GM19328 (cell line): Measurements from ENCODE around the gene TMEM30B.
"Not testable (repeated sequence)": the region's sequence is repeated elsewhere in the genome, so short reads cannot be mapped to it uniquely, and the experiment has no call there.

Experiments
- ATAC-seq: cut with Tn5 transposase; IDR thresholded peaks from one replicate; pipeline ENCODE4 v1.9.1; 2021; ENCODE audit warnings: mild to moderate bottlenecking, moderate library complexity; ENCODE audit not compliant: unreplicated experiment

The TMEM30B gene, protein sequence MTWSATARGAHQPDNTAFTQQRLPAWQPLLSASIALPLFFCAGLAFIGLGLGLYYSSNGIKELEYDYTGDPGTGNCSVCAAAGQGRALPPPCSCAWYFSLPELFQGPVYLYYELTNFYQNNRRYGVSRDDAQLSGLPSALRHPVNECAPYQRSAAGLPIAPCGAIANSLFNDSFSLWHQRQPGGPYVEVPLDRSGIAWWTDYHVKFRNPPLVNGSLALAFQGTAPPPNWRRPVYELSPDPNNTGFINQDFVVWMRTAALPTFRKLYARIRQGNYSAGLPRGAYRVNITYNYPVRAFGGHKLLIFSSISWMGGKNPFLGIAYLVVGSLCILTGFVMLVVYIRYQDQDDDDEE

GRCh38 chr14:61281186-61281947 lies at the start of gene TMEM30B:
TMEM30B (minus strand) TSS chr14:61281338; CDS start chr14:61281147, 191 bp downstream.
- ATAC-seq: no peak

DNA sequence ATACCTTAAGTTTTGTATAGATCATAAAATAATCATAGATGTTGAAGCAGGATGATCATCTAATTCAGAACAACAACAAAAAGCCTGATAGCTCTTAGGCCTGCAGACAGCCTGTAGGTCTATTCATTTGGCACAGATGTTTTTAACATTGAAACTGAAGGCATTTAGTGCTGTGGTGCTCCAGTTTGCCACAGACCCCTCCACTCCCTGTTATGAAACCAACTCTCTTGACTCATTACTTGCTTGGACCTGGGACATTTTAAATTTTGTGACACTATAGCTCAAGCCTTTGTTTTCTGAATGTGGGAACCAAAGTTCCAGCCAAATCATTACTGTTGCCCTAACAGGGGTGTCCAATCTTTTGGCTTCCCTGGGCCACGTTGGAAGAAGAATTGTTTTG lies 49.4 kb upstream of the TMEM30B start:
- ATAC-seq: no peak

DNA sequence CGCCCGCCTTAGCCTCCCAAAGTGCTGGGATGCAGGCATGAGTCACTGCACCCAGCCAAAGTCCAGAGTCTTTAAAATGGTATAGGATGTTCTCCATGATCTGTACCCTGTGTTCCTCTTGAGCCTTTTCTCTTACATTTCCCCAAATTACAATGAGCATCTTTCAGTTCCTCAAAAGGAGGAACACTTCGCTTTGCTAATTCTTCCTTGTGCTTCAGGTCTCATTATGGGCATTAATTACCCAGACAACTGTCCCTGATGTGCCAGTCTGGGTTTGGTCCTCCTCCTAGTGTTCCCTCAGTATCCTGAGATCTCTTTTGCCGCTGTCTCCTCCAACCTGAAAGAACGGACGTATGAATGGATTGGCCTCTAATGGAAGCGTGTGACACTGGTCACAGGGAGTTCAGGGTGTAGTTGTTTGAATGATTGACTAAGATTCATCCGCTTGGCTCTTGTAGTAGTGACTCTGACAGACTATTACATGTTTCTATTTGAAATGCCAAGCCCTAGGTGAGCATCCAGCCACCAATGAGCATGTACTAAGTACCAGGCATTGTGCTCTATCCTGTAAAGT lies 48.4 kb upstream of the TMEM30B start:
- ATAC-seq: no peak

DNA sequence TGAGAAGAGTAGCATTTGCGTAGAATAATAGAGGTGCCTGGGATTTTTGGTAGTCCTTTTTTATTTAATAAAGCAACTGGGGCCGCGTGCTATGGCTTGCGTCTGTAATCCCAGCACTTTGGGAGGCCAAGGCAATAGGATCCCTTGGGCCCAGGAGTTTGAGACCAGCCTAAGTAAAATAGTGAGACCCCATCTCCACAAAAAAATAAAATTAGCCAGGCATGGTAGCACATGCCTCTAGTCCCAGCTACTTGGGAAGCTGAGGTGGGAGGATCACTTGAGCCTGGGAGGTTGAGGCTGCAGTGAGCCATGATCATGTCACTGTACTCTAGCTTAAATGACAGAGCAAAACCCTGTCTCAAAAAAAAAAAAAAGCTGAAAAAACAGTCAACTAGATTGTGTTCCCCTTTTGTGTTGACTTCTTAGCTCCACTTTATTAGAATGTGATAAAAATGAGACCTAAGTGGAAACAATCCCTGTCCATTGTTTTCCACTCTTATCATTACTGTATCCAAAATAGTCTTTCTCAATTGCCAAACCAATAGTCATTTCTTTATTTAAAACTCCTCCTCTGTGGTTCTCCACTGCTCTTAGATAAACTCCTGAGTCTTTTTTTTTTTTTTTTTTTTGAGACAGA lies 47.6 kb upstream of the TMEM30B start:
- no peak for ATAC-seq

GRCh38 chr14:61326847-61327246 lies 45.7 kb upstream of the TMEM30B start:
- ATAC-seq: no peak

DNA sequence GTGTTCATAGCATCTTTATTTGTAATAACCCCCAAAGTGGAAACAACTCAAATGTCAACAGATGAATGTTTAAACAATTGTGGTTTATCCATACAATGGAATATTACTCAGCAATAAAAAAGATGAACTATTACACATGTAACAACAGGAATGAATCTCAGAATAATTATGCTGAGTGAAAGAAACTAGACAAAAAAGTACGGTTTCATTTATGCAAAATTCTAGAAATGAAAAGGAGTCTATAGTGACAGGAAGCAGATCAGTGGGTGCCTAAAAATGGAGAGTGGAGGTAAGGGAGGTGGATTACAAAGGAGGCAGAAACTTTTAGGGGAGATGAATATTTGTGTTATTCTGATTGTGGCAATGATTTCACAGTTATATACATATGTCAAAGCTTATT lies 45.0 kb upstream of the TMEM30B start:
- ATAC-seq: no peak

DNA sequence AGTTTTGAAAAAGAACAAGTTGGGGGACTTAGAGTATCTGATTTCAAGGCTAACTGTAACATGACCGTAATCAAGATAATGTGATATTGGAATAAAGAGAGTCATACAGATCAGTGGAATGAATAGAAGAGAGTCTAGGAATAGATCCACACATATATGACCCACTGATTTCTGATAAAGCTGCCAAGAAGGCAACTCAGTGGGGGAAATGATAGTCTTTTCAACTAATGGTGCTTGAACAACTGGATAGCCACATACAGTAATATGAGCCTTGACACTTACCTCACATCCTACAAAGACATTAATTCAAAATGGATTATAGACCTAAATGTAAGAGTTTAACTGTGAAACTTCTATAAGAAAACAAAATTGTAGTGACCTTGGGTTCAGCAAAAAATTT lies 44.0 kb upstream of the TMEM30B start:
- ATAC-seq: no peak

DNA sequence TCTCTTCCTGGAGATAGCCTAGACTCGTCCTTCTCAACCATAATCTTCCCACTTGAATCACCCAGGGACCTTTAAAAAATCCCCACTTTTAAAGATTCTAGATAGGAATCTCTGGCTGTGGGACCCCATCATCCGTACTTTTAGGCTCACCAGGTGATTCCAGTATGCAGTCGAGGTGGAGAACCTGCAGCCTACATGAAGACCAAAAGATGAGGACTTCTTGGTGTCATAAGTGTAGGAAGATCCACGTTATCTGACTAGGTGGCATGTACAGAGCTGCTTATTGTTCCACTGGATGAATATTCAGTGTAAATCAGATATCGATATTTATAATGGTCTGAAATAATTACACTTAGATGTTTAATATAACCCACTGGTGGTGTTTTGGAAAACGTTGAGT lies 42.8 kb upstream of the TMEM30B start:
- ATAC-seq: no peak

DNA sequence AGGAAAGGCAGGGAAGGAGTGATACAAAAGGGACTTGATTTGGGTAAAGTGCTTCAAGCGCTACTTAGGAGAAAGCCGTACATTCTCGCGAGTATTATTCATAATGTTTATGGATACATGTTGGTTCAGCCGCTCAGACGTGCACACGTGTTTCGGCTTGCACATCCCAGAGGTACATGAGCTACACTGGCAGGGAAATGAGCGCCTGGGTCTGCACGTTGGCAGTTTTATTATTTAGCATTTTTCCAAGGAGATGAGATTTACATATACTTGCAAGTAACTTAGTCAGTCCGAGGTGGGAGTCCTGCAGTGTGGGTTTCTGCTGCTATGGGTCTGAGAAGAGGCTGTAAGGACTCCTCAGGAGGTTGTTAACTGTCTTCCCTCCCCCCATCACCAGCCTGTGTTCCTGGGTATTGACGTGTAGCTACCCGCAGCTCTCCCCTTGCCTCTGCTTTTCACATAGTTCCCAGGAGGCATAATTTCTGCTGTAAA lies 41.7 kb upstream of the TMEM30B start:
- no peak for ATAC-seq

- peak; percentile 11 for ATAC-seq
These were observed 41.1 kb upstream of the TMEM30B start for GRCh38 chr14:61322011-61322798.

DNA sequence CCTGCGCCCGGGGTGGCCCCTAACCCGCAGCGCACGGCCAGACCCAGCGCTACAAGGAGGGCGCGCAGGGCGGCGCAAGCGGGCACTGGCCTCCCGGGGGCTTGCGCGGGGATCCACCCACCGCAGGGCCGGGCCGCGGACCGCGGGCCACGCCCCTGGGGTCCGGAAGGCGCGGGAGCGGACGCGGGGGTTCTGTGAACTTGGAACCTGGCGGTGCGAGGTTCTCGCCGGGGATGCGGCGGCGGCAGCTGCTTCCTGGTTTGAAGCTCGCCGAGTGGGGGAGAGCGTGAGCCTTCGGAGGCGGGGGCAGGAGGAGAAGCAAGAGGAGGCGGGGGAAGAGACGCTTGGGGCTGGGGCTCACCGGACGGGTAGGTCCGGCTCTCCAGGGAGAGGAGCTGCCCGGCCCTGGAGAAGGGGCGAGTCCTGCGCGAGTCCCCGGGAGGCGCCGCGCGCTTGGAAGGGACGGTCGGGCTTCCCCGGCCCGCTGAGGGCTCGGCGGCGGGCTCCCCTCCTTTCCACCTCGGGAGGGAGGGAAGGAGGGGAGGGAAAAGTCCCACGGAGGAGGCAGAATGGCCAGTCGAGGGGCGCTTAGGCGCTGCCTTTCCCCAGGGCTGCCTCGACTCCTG lies 40.4 kb upstream of the TMEM30B start, which contains the start of gene PRKCH:
TSS of gene PRKCH (plus strand) at position 195 of the 626 bp plus-strand sequence. CDS start 523 bp downstream, outside the sequence.
- ATAC-seq: peak; percentile 54

- ATAC-seq: no peak
These were observed 39.8 kb upstream of the TMEM30B start for GRCh38 chr14:61320806-61321384.

DNA sequence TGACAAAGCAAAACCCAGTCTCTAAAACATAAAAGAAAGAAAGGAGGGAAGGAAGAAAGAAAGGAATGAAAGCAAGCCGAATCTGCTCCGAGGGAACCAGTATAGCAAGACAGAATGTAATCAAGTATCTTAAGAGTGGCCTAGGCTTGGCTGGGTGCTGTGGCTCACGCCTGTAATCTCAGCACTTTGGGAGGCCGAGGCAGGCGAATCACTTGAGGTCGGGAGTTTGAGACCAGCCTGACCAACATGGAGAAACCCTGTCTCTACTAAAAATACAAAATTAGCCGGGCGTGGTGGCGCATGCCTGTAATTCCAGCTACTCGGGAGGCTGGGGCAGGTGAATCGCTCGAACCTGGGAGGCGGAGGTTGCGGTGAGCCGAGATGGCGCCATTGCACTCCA lies 39.0 kb upstream of the TMEM30B start:
- not testable (repeated sequence) for ATAC-seq

DNA sequence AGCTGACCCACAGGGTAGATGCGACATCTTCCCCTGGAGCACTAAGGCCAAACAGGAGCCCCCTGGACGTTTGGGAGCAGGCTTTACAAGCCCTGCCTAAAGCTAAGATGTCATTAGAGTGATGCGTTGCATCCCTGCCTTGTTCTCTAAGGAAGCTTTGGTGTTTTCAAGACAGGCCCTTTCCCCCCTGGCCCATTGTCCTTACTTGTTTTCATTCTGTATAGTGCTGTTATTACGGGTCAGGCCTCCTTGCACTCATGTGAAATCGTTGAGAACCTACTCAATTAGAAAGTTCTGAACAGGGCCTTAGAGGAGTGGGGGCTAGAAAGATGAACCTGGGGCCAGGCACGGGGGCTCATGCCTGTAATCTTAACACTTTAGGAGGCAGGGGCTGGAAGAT lies 38.6 kb upstream of the TMEM30B start:
- no peak for ATAC-seq

DNA sequence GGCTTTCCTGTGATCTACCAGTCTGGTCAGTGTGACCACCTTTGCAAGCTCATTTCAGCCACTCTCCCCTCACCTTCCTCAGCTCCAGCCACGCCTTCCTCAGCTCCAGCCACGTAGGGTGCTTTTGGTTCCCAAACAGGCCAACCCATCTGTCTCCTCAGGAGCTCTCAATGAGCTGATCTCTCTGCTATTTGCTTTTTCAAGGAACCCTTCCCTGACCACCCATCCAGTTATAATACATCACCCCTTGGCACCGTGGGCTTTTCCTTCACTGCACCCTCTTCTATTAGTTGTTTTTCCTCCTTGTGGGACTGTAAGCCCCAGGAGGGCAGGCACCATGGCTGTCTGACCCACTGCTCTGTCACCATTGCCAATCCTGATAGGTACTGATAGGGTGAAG lies 37.9 kb upstream of the TMEM30B start:
- no peak for ATAC-seq

GRCh38 chr14:61315313-61315712 lies 34.2 kb upstream of the TMEM30B start:
- no peak for ATAC-seq

GRCh38 chr14:61308701-61309100 lies 27.6 kb upstream of the TMEM30B start:
- ATAC-seq: not testable (repeated sequence)

- ATAC-seq: no peak
These were observed 27.1 kb upstream of the TMEM30B start for GRCh38 chr14:61308198-61308597.

DNA sequence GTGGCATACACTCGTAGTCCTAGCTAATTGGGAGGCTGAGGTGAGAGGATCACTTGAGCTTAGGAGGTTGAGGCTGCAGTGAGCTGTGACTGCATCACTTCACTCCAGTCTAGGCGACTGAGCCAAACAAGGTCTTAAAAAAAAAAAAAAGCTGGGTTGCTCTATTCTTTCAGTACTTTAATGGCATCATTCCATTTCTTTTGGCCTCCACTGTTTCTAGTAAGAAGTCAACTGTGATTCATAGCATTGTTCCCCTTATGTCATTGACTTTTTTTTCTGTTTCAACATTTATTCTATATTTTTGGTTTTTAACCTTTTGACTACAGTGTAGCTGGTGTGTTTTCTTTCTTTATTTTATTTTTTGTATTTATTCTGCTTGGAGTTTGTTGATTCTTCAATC lies 23.6 kb upstream of the TMEM30B start:
- no peak for ATAC-seq

- ATAC-seq: no peak
These were observed 19.6 kb upstream of the TMEM30B start for GRCh38 chr14:61300754-61301153.
